IPS-15b (cell line): ENCODE data around the gene PRSS56.

Experiments used
- H3K27me3 ChIP-seq: one replicate; pipeline ENCODE4 v1.6.1; 2013; ENCODE audit warnings: low read length; ENCODE audit not compliant: control insufficient read depth, insufficient read depth
- H3K36me3 ChIP-seq: one replicate; pipeline ENCODE4 v1.6.1; 2013; ENCODE audit warnings: low read length; ENCODE audit not compliant: control insufficient read depth, insufficient read depth
- H3K4me1 ChIP-seq: one replicate; pipeline ENCODE4 v1.6.1; 2013; ENCODE audit warnings: mild to moderate bottlenecking, low read length; ENCODE audit not compliant: control insufficient read depth, insufficient read depth
- H3K4me3 ChIP-seq: one replicate; pipeline ENCODE4 v1.5.1; 2013; ENCODE audit warnings: low read depth, low read length
- H3K9ac ChIP-seq: one replicate; pipeline ENCODE4 v1.6.1; 2013; ENCODE audit warnings: low read depth, mild to moderate bottlenecking, low read length
- H3K9me3 ChIP-seq: one replicate; pipeline ENCODE4 v1.6.1; 2013; ENCODE audit warnings: mild to moderate bottlenecking, low read length; ENCODE audit not compliant: control insufficient read depth, insufficient read depth

Gene PRSS56

GRCh38 chr2:232488721-232489300 lies 31.4 kb upstream of the PRSS56 start:
- H3K9ac ChIP-seq = no peak overlapping the region
- H3K9me3 ChIP-seq = no peaks in the 10 kb centered on the region
- peaks cover 48% of the 10 kb centered on the region for H3K27me3 ChIP-seq
- no peaks in the 10 kb centered on the region for H3K36me3 ChIP-seq
- peaks cover 6% of the 10 kb centered on the region for H3K4me1 ChIP-seq
- no peak overlapping the region for H3K4me3 ChIP-seq

- H3K36me3 ChIP-seq = no peaks in the 10 kb centered on the region
- no peaks in the 10 kb centered on the region for H3K9me3 ChIP-seq
- H3K4me1 ChIP-seq = peaks cover 6% of the 10 kb centered on the region
- no peak overlapping the region for H3K9ac ChIP-seq
- peaks cover 40% of the 10 kb centered on the region for H3K27me3 ChIP-seq
- no peak overlapping the region for H3K4me3 ChIP-seq
Measured at GRCh38 chr2:232489516-232490220, 30.5 kb upstream of the PRSS56 start.

GRCh38 chr2:232490221-232491138 lies 29.7 kb upstream of the PRSS56 start:
- Histone ChIP-seq H3K27me3 (peaks cover 32% of the 10 kb centered on the region), H3K4me3 (no peak overlapping the region), H3K4me1 (peaks cover 6% of the 10 kb centered on the region), H3K9ac (no peak overlapping the region), H3K36me3 (no peaks in the 10 kb centered on the region), H3K9me3 (no peaks in the 10 kb centered on the region)

GRCh38 chr2:232491139-232491780 lies 28.9 kb upstream of the PRSS56 start:
- Histone ChIP-seq H3K9ac (no peak overlapping the region), H3K4me3 (no peak overlapping the region), H3K36me3 (no peaks in the 10 kb centered on the region), H3K4me1 (peaks cover 6% of the 10 kb centered on the region), H3K27me3 (peaks cover 24% of the 10 kb centered on the region), H3K9me3 (no peaks in the 10 kb centered on the region)

GRCh38 chr2:232492236-232492848 lies 27.8 kb upstream of the PRSS56 start:
- no peak overlapping the region for H3K4me3 ChIP-seq
- H3K36me3 ChIP-seq = no peaks in the 10 kb centered on the region
- H3K9ac ChIP-seq = no peak overlapping the region

GRCh38 chr2:232492963-232493700 lies 27.1 kb upstream of the PRSS56 start:
- Histone ChIP-seq H3K36me3 (no peaks in the 10 kb centered on the region), H3K4me3 (no peak overlapping the region), H3K4me1 (peaks cover 6% of the 10 kb centered on the region), H3K9ac (no peak overlapping the region), H3K27me3 (peaks cover 11% of the 10 kb centered on the region), H3K9me3 (no peaks in the 10 kb centered on the region)

More at GRCh38 chr2:232492236-232492848, 27.8 kb upstream of the PRSS56 start:
- Histone ChIP-seq H3K4me1 (peaks cover 6% of the 10 kb centered on the region), H3K27me3 (peaks cover 15% of the 10 kb centered on the region), H3K9me3 (no peaks in the 10 kb centered on the region)

GRCh38 chr2:232493701-232494474 lies 26.3 kb upstream of the PRSS56 start:
- no peaks in the 10 kb centered on the region for H3K9me3 ChIP-seq
- H3K27me3 ChIP-seq = peaks cover 4% of the 10 kb centered on the region
- H3K4me3 ChIP-seq = no peak overlapping the region
- peaks cover 6% of the 10 kb centered on the region for H3K4me1 ChIP-seq
- no peaks in the 10 kb centered on the region for H3K36me3 ChIP-seq
- no peak overlapping the region for H3K9ac ChIP-seq

- no peak overlapping the region for H3K9ac ChIP-seq
- no peaks in the 10 kb centered on the region for H3K36me3 ChIP-seq
- H3K9me3 ChIP-seq = no peaks in the 10 kb centered on the region
- H3K27me3 ChIP-seq = no peaks in the 10 kb centered on the region
- no peak overlapping the region for H3K4me3 ChIP-seq
- H3K4me1 ChIP-seq = peaks cover 2% of the 10 kb centered on the region
Measured at GRCh38 chr2:232494542-232494941, 25.6 kb upstream of the PRSS56 start.

GRCh38 chr2:232495292-232495691 lies 24.9 kb upstream of the PRSS56 start:
- Histone ChIP-seq H3K4me3 (no peak overlapping the region), H3K9ac (no peak overlapping the region), H3K4me1 (no peaks in the 10 kb centered on the region), H3K36me3 (no peaks in the 10 kb centered on the region), H3K27me3 (no peaks in the 10 kb centered on the region), H3K9me3 (no peaks in the 10 kb centered on the region)

GRCh38 chr2:232496501-232497270 lies 23.5 kb upstream of the PRSS56 start:
- Histone ChIP-seq H3K27me3 (peaks cover 4% of the 10 kb centered on the region), H3K9ac (no peak overlapping the region), H3K4me1 (peaks cover 2% of the 10 kb centered on the region), H3K36me3 (no peaks in the 10 kb centered on the region), H3K4me3 (no peak overlapping the region), H3K9me3 (no peaks in the 10 kb centered on the region)
